HEK293 (cell line): ENCODE results near the gene ADCK2.

Experiments used
- CTCF ChIA-PET: fragments of 350-600 bp; formaldehyde crosslinking; extraction: SDS; loops from one replicate; lab custom pipeline; 2021; ENCODE audit warnings: antibody characterized with exemption; lab: Yijun Ruan, JAX
- POLR2A ChIA-PET: fragments of 300-600 bp; formaldehyde crosslinking; extraction: SDS; loops from one replicate; lab custom pipeline; 2020; ENCODE audit warnings: antibody characterized with exemption, inconsistent platforms; lab: Yijun Ruan, JAX
- H3K27ac ChIP-seq: fragments of 200-500 bp; sonication (Bioruptor generic); 2 replicates; pipeline ENCODE4 v1.5.1; 2014; ENCODE audit warnings: low read depth, low read length, control low read depth, inconsistent platforms; ENCODE audit errors: extremely low read depth
- H3K36me3 ChIP-seq, 2 experiments: fragments of 200-500 bp in 1 of 2; sonication (Bioruptor generic) in 1 of 2; 1 replicate in 1 of 2; 2 replicates in 1 of 2; pipeline ENCODE4 v1.5.1; 2014 to 2017; ENCODE audit warnings: inconsistent platforms in 2 of 2, low read length in 2 of 2; ENCODE audit not compliant: control insufficient read depth in 2 of 2, insufficient read depth in 1 of 2
- H3K4me1 ChIP-seq: fragments of 200-500 bp; sonication (Bioruptor generic); 2 replicates; pipeline ENCODE4 v1.5.1; 2014; ENCODE audit warnings: mild to moderate bottlenecking, low read length, inconsistent platforms; ENCODE audit not compliant: control insufficient read depth, insufficient read depth
- H3K4me3 ChIP-seq: 2 replicates; pipeline ENCODE4 v1.5.1; 2011; ENCODE audit warnings: low read depth, mild to moderate bottlenecking, control low read depth, low read length, moderate library complexity
- H3K9me3 ChIP-seq: fragments of 200-500 bp; sonication (Bioruptor generic); 2 replicates; pipeline ENCODE4 v1.5.1; 2014; ENCODE audit warnings: low read depth, low read length, inconsistent platforms; ENCODE audit not compliant: control insufficient read depth, insufficient read depth
- HOXA7 ChIP-seq: sonication (generic); formaldehyde crosslinking; IDR thresholded peaks from 2 replicates; pipeline ENCODE4 v1.8.1; 2022; ENCODE audit warnings: missing genetic modification reagents, borderline replicate concordance
- KLF9 ChIP-seq: fragments of 450-650 bp; formaldehyde crosslinking; IDR thresholded peaks from 2 replicates; pipeline ENCODE4 v1.5.1; 2016; ENCODE audit warnings: missing biosample characterization, missing genetic modification characterization, low read depth
- SALL2 ChIP-seq: fragments of 450-650 bp; formaldehyde crosslinking; IDR thresholded peaks from 2 replicates; pipeline ENCODE4 v1.5.0; 2017; ENCODE audit warnings: missing biosample characterization, mild to moderate bottlenecking, missing genetic modification characterization, borderline replicate concordance
- YY1 ChIP-seq: fragments of 450-650 bp; formaldehyde crosslinking; IDR thresholded peaks from 2 replicates; pipeline ENCODE4 v1.5.1; 2018; ENCODE audit warnings: missing biosample characterization, missing genetic modification characterization
- ZIC2 ChIP-seq: fragments of 450-650 bp; formaldehyde crosslinking; IDR thresholded peaks from 2 replicates; pipeline ENCODE4 v1.5.1; 2016; ENCODE audit warnings: missing biosample characterization, missing genetic modification characterization
- ZNF157 ChIP-seq: fragments of 450-650 bp; formaldehyde crosslinking; IDR thresholded peaks from 2 replicates; pipeline ENCODE4 v1.5.1; 2016; ENCODE audit warnings: missing biosample characterization, missing genetic modification characterization
- ZNF16 ChIP-seq: fragments of 450-650 bp; formaldehyde crosslinking; IDR thresholded peaks from 2 replicates; pipeline ENCODE4 v1.5.1; 2016; ENCODE audit warnings: low read depth, missing biosample characterization, missing genetic modification characterization
- ZNF23 ChIP-seq: fragments of 450-650 bp; formaldehyde crosslinking; IDR thresholded peaks from 2 replicates; pipeline ENCODE4 v1.5.1; 2016; ENCODE audit warnings: missing biosample characterization, missing genetic modification characterization, borderline replicate concordance
- ZNF423 ChIP-seq: fragments of 450-650 bp; formaldehyde crosslinking; IDR thresholded peaks from 2 replicates; pipeline ENCODE4 v1.5.1; 2016; ENCODE audit warnings: missing biosample characterization, missing genetic modification characterization
- ZNF521 ChIP-seq: fragments of 450-650 bp; formaldehyde crosslinking; IDR thresholded peaks from 2 replicates; pipeline ENCODE4 v1.5.1; 2017; ENCODE audit warnings: missing biosample characterization, mild to moderate bottlenecking, missing genetic modification characterization
- ZNF555 ChIP-seq: fragments of 450-650 bp; formaldehyde crosslinking; conservative IDR thresholded peaks from 2 replicates; pipeline ENCODE4 v1.5.1; 2017; ENCODE audit warnings: missing biosample characterization, mild to moderate bottlenecking, missing genetic modification characterization, inconsistent platforms
- ZNF664 ChIP-seq: fragments of 450-650 bp; formaldehyde crosslinking; IDR thresholded peaks from 2 replicates; pipeline ENCODE4 v1.5.1; 2016; ENCODE audit warnings: missing biosample characterization, missing genetic modification characterization
- ZNF792 ChIP-seq: fragments of 450-650 bp; formaldehyde crosslinking; IDR thresholded peaks from 2 replicates; pipeline ENCODE4 v1.5.1; 2016; ENCODE audit warnings: missing biosample characterization, missing genetic modification characterization
- TF ChIP-seq, protein P1 (sequence below): fragments of 450-650 bp; formaldehyde crosslinking; IDR thresholded peaks from 2 replicates; pipeline ENCODE4 v1.5.1; 2016; ENCODE audit warnings: missing biosample characterization, missing genetic modification characterization
- TF ChIP-seq, protein P2 (sequence below): fragments of 450-650 bp; formaldehyde crosslinking; IDR thresholded peaks from 2 replicates; pipeline ENCODE4 v1.5.1; 2017; ENCODE audit warnings: missing biosample characterization, missing genetic modification characterization
- TF ChIP-seq, protein P3 (sequence below): fragments of 450-650 bp; formaldehyde crosslinking; IDR thresholded peaks from 2 replicates; pipeline ENCODE4 v1.5.1; 2017; ENCODE audit warnings: missing biosample characterization, missing genetic modification characterization

Gene ADCK2

DNA sequence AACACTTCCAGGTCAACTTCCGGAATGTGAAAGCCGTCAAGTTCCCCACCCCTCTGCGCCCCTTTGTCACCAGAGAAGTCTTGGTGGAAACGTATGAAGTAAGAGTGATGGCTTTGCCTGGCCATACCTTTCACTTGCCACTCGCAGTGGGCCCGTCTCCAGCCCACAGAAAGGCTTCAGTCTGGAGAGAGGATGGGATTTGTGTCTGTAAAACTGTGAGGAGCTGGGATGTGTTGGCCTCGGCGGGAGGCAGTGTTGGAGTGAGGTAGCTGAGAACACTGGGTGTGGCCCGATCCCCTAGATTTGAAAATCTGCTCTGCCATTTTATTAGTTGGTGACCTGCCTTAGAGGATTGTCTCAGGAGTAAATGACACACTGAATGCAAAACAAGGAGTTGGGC lies 6.4 kb downstream of the ADCK2 start:
- CTCF ChIA-PET = interaction anchor here (0.7 kb wide), 1 partner anchor 12 kb away, joined by 3 read pairs; no protein-coding TSS in a partner anchor
- Histone ChIP-seq H3K9me3 (no peaks in the 10 kb centered on the region), H3K27ac (no peak overlapping the region), H3K36me3 (peaks cover 15 to 86% of the 10 kb centered on the region in 2 experiments; a peak in 2 of 3 replicates), H3K4me3 (no peak overlapping the region), H3K4me1 (no peaks in the 10 kb centered on the region)
- POLR2A ChIA-PET = no interaction called here
- TF ChIP-seq, protein P1, sequence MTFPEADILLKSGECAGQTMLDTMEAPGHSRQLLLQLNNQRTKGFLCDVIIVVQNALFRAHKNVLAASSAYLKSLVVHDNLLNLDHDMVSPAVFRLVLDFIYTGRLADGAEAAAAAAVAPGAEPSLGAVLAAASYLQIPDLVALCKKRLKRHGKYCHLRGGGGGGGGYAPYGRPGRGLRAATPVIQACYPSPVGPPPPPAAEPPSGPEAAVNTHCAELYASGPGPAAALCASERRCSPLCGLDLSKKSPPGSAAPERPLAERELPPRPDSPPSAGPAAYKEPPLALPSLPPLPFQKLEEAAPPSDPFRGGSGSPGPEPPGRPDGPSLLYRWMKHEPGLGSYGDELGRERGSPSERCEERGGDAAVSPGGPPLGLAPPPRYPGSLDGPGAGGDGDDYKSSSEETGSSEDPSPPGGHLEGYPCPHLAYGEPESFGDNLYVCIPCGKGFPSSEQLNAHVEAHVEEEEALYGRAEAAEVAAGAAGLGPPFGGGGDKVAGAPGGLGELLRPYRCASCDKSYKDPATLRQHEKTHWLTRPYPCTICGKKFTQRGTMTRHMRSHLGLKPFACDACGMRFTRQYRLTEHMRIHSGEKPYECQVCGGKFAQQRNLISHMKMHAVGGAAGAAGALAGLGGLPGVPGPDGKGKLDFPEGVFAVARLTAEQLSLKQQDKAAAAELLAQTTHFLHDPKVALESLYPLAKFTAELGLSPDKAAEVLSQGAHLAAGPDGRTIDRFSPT (tag by site-specific recombination) = no peak
- TF ChIP-seq ZNF521 (tag by site-specific recombination) = no peak
- no peak for TF ChIP-seq YY1 (tag by site-specific recombination)
- TF ChIP-seq, protein P2, sequence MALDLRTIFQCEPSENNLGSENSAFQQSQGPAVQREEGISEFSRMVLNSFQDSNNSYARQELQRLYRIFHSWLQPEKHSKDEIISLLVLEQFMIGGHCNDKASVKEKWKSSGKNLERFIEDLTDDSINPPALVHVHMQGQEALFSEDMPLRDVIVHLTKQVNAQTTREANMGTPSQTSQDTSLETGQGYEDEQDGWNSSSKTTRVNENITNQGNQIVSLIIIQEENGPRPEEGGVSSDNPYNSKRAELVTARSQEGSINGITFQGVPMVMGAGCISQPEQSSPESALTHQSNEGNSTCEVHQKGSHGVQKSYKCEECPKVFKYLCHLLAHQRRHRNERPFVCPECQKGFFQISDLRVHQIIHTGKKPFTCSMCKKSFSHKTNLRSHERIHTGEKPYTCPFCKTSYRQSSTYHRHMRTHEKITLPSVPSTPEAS (tag by site-specific recombination) = no peak
- no peak for TF ChIP-seq ZNF23 (tag by site-specific recombination)
- TF ChIP-seq ZNF423 (tag by site-specific recombination) = no peak
- no peak for TF ChIP-seq ZIC2 (tag by site-specific recombination)
- TF ChIP-seq SALL2 (tag by site-specific recombination) = no peak
- TF ChIP-seq, protein P3, sequence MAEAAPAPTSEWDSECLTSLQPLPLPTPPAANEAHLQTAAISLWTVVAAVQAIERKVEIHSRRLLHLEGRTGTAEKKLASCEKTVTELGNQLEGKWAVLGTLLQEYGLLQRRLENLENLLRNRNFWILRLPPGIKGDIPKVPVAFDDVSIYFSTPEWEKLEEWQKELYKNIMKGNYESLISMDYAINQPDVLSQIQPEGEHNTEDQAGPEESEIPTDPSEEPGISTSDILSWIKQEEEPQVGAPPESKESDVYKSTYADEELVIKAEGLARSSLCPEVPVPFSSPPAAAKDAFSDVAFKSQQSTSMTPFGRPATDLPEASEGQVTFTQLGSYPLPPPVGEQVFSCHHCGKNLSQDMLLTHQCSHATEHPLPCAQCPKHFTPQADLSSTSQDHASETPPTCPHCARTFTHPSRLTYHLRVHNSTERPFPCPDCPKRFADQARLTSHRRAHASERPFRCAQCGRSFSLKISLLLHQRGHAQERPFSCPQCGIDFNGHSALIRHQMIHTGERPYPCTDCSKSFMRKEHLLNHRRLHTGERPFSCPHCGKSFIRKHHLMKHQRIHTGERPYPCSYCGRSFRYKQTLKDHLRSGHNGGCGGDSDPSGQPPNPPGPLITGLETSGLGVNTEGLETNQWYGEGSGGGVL (tag by site-specific recombination) = no peak
- no peak for TF ChIP-seq HOXA7 (CRISPR knock-in tag)

GRCh38 chr7:140680886-140681285 lies 8.1 kb downstream of the ADCK2 start:
- no peaks in the 10 kb centered on the region for H3K9me3 ChIP-seq
- peaks cover 15 to 97% of the 10 kb centered on the region in 2 experiments; a peak in 2 of 3 replicates for H3K36me3 ChIP-seq
- CTCF ChIA-PET = interaction anchor here (0.7 kb wide), 1 partner anchor 180 kb away, joined by 3 read pairs; no protein-coding TSS in a partner anchor
- H3K4me3 ChIP-seq = no peak overlapping the region
- no peaks in the 10 kb centered on the region for H3K4me1 ChIP-seq
- POLR2A ChIA-PET = interaction anchor here (0.7 to 1.6 kb wide), 2 partner anchors 15 to 485 kb away, joined by 3 read pairs; partner anchors contain the start of gene NDUFB2
- H3K27ac ChIP-seq = no peak overlapping the region
- TF ChIP-seq ZNF423 (tag by site-specific recombination) (no peak), ZNF792 (no peak), ZNF157 (no peak), KLF9 (tag by site-specific recombination) (no peak), ZNF555 (tag by site-specific recombination) (no peak)

GRCh38 chr7:140681766-140682165 lies 9.0 kb downstream of the ADCK2 start:
- ChIA-PET CTCF (no interaction called here), POLR2A (interaction anchor here (1.6 kb wide), 1 partner anchor 14 kb away, joined by 3 read pairs; the partner anchor contains the start of gene NDUFB2)
- Histone ChIP-seq H3K4me1 (no peaks in the 10 kb centered on the region), H3K9me3 (no peaks in the 10 kb centered on the region), H3K36me3 (peaks cover 15 to 94% of the 10 kb centered on the region in 2 experiments; a peak in 2 of 3 replicates), H3K4me3 (no peak overlapping the region), H3K27ac (no peak overlapping the region)
- TF ChIP-seq ZNF16 (tag by site-specific recombination) (no peak), ZNF664 (tag by site-specific recombination) (0 out of 2 replicates have a peak, but pooled peaks have one; percentile 27)
